Neural cell (in vitro differentiated cells): ENCODE results near the gene GPRIN3. TPM values are rescaled to one million over a fixed set of nuclear protein-coding genes. Genes with fewer than 3 reads are reported as not detected.

Source experiments
- H2AFZ ChIP-seq: fragments of 200-600, 300-800 bp; sonication (generic), shearing (Covaris generic); 2 replicates; pipeline ENCODE4 v1.6.0; 2014; ENCODE audit warnings: low read depth, mild to moderate bottlenecking, antibody characterized with exemption, low read length, moderate library complexity
- H3F3A ChIP-seq: fragments of 200-600 bp; shearing (Covaris generic); 2 replicates; pipeline ENCODE4 v1.6.1; 2016; ENCODE audit warnings: mild to moderate bottlenecking, moderate library complexity, mixed read lengths, antibody characterized with exemption, low read length; ENCODE audit not compliant: insufficient read depth, poor library complexity, severe bottlenecking
- H3K27ac ChIP-seq: fragments of 200-600, 300-800 bp; sonication (generic), shearing (Covaris generic); 2 replicates; pipeline ENCODE4 v1.5.1; 2014; ENCODE audit warnings: mild to moderate bottlenecking, low read length, moderate library complexity
- H3K27me3 ChIP-seq: fragments of 300-800, 200-600 bp; sonication (generic), shearing (Covaris generic); 2 replicates; pipeline ENCODE4 v1.6.0; 2014; ENCODE audit warnings: mild to moderate bottlenecking, low read depth, low read length, moderate library complexity; ENCODE audit not compliant: insufficient read depth
- H3K36me3 ChIP-seq: fragments of 300-800, 200-600 bp; sonication (generic), shearing (Covaris generic); 2 replicates; pipeline ENCODE4 v1.5.1; 2014; ENCODE audit warnings: mild to moderate bottlenecking, antibody characterized with exemption, low read length, moderate library complexity; ENCODE audit not compliant: insufficient read depth
- H3K4me2 ChIP-seq: fragments of 300-800, 200-600 bp; sonication (generic), shearing (Covaris generic); 2 replicates; pipeline ENCODE4 v1.6.0; 2014; ENCODE audit warnings: mild to moderate bottlenecking, low read length
- H3K4me3 ChIP-seq: fragments of 300-800, 200-600 bp; sonication (generic), shearing (Covaris generic); 2 replicates; pipeline ENCODE4 v1.5.1; 2014; ENCODE audit warnings: mild to moderate bottlenecking, low read length, moderate library complexity
- H3K79me2 ChIP-seq: fragments of 200-600 bp; shearing (Covaris generic); replicated peaks from 2 replicates; pipeline ENCODE4 v1.6.0; 2014; ENCODE audit warnings: mild to moderate bottlenecking, low read length, moderate library complexity; ENCODE audit not compliant: insufficient read depth
- H3K9ac ChIP-seq: fragments of 300-800, 200-600 bp; sonication (generic), shearing (Covaris generic); 2 replicates; pipeline ENCODE4 v1.6.1; 2016; ENCODE audit warnings: mild to moderate bottlenecking, low read length, mixed read lengths
- H3K9me2 ChIP-seq: fragments of 200-600 bp; shearing (Covaris generic); 2 replicates; pipeline ENCODE4 v1.6.1; 2016; ENCODE audit warnings: mild to moderate bottlenecking, low read length, mixed read lengths; ENCODE audit not compliant: insufficient read depth
- H3K9me3 ChIP-seq: fragments of 200-600, 300-800 bp; sonication (generic), shearing (Covaris generic); 2 replicates; pipeline ENCODE4 v1.6.1; 2016; ENCODE audit warnings: mild to moderate bottlenecking, mixed run types, low read length, moderate library complexity, mixed read lengths
- H4K20me1 ChIP-seq: fragments of 200-600 bp; shearing (Covaris generic); 2 replicates; pipeline ENCODE4 v1.6.1; 2016; ENCODE audit warnings: mild to moderate bottlenecking, mixed run types; ENCODE audit not compliant: insufficient read depth
- EP300 ChIP-seq: fragments of 450-650 bp; conservative IDR thresholded peaks from 2 replicates; pipeline ENCODE4 v1.6.1; 2014; ENCODE audit warnings: antibody characterized with exemption, mild to moderate bottlenecking, moderate library complexity; ENCODE audit not compliant: poor library complexity, severe bottlenecking
- EZH2 ChIP-seq: fragments of 200-600, 300-800 bp; shearing (Covaris generic), sonication (generic); IDR thresholded peaks from 2 replicates; pipeline ENCODE4 v1.6.1; 2014; ENCODE audit warnings: antibody characterized with exemption, low read length, borderline replicate concordance, mild to moderate bottlenecking; ENCODE audit not compliant: insufficient read depth, poor library complexity, severe bottlenecking
- MXI1 ChIP-seq: fragments of 450-650 bp; conservative IDR thresholded peaks from 2 replicates; pipeline ENCODE4 v1.6.1; 2014; ENCODE audit warnings: antibody characterized with exemption, mild to moderate bottlenecking; ENCODE audit not compliant: poor library complexity, severe bottlenecking
- POLR2AphosphoS5 ChIP-seq: IDR thresholded peaks from 2 replicates; pipeline ENCODE4 v1.6.1; 2012
- RAD21 ChIP-seq: fragments of 450-650 bp; conservative IDR thresholded peaks from 2 replicates; pipeline ENCODE4 v1.6.1; 2014; ENCODE audit warnings: antibody characterized with exemption, mild to moderate bottlenecking, moderate library complexity
- SMC3 ChIP-seq: fragments of 450-650 bp; conservative IDR thresholded peaks from 2 replicates; pipeline ENCODE4 v1.6.1; 2014; ENCODE audit warnings: antibody characterized with exemption, mild to moderate bottlenecking, moderate library complexity; ENCODE audit not compliant: poor library complexity
- TAF1 ChIP-seq: IDR thresholded peaks from 2 replicates; pipeline ENCODE4 v1.6.1; 2012; ENCODE audit warnings: low read depth
- polyA plus RNA-seq: library from polyadenylated mRNA; depleted of rRNA; stranded (reverse); fragments of >200 nt; gene quantifications from 2 replicates; pipeline ENCODE4 v1.2.3, GENCODE V29; 2014
- TF ChIP-seq, protein P1 (sequence below): fragments of 450-650 bp; IDR thresholded peaks from 2 replicates; pipeline ENCODE4 v1.5.1; 2014; ENCODE audit warnings: antibody characterized with exemption, mild to moderate bottlenecking, moderate library complexity; ENCODE audit not compliant: poor library complexity, severe bottlenecking
- TF ChIP-seq, protein P2 (sequence below): IDR thresholded peaks from 2 replicates; pipeline ENCODE4 v1.6.1; 2012; ENCODE audit warnings: borderline replicate concordance

Gene GPRIN3
- polyA plus RNA-seq, 1 donor from 2014 or later, result 7.0 TPM

DNA sequence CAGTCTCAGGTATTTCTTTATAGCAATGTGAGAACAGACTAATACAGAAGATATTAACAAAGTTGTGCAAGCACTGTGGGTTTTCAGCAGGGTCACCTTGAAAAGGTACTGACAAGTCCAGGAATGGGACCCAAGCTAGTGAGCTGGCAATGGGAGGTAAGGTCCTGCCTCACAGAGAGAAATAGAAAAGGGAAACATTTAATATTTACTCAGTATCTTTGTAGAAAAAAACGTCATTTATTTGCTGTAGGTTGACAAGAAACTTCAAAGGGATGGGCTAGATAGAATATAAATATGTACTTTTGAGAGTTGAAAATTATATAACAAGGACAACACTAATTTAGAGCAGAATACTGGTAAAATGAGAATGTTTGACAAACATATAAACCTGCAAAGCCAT lies 89.0 kb downstream of the GPRIN3 start:
- Histone ChIP-seq H3F3A (no peaks in the 10 kb centered on the region), H3K4me2 (no peak overlapping the region)

GRCh38 chr4:89217604-89218003 lies 90.0 kb downstream of the GPRIN3 start:
- Histone ChIP-seq H3K9ac (no peak overlapping the region), H3K4me3 (no peak overlapping the region), H4K20me1 (no peaks in the 10 kb centered on the region), H3K79me2 (no peaks in the 10 kb centered on the region), H3K9me3 (no peaks in the 10 kb centered on the region), H3K9me2 (no peaks in the 10 kb centered on the region), H3K36me3 (no peaks in the 10 kb centered on the region), H3K27me3 (no peaks in the 10 kb centered on the region), H3K4me2 (no peak overlapping the region), H3F3A (no peaks in the 10 kb centered on the region), H2AFZ (no peak overlapping the region), H3K27ac (no peak overlapping the region)
- no peak for TF ChIP-seq POLR2AphosphoS5

More for the DNA sequence above, 89.0 kb downstream of the GPRIN3 start:
- no peak overlapping the region for H3K27ac ChIP-seq
- no peaks in the 10 kb centered on the region for H3K27me3 ChIP-seq
- H3K9me3 ChIP-seq, result no peaks in the 10 kb centered on the region
- no peak overlapping the region for H3K9ac ChIP-seq
- no peak overlapping the region for H2AFZ ChIP-seq
- no peak overlapping the region for H3K4me3 ChIP-seq
- no peaks in the 10 kb centered on the region for H3K79me2 ChIP-seq
- H4K20me1 ChIP-seq, result no peaks in the 10 kb centered on the region
- TF ChIP-seq RAD21 (no peak), EZH2 (no peak), MXI1 (no peak), POLR2AphosphoS5 (no peak), TAF1 (no peak), EP300 (no peak), SMC3 (no peak)
- TF ChIP-seq, protein P1, sequence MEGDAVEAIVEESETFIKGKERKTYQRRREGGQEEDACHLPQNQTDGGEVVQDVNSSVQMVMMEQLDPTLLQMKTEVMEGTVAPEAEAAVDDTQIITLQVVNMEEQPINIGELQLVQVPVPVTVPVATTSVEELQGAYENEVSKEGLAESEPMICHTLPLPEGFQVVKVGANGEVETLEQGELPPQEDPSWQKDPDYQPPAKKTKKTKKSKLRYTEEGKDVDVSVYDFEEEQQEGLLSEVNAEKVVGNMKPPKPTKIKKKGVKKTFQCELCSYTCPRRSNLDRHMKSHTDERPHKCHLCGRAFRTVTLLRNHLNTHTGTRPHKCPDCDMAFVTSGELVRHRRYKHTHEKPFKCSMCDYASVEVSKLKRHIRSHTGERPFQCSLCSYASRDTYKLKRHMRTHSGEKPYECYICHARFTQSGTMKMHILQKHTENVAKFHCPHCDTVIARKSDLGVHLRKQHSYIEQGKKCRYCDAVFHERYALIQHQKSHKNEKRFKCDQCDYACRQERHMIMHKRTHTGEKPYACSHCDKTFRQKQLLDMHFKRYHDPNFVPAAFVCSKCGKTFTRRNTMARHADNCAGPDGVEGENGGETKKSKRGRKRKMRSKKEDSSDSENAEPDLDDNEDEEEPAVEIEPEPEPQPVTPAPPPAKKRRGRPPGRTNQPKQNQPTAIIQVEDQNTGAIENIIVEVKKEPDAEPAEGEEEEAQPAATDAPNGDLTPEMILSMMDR, result no peak
- TF ChIP-seq, protein P2, sequence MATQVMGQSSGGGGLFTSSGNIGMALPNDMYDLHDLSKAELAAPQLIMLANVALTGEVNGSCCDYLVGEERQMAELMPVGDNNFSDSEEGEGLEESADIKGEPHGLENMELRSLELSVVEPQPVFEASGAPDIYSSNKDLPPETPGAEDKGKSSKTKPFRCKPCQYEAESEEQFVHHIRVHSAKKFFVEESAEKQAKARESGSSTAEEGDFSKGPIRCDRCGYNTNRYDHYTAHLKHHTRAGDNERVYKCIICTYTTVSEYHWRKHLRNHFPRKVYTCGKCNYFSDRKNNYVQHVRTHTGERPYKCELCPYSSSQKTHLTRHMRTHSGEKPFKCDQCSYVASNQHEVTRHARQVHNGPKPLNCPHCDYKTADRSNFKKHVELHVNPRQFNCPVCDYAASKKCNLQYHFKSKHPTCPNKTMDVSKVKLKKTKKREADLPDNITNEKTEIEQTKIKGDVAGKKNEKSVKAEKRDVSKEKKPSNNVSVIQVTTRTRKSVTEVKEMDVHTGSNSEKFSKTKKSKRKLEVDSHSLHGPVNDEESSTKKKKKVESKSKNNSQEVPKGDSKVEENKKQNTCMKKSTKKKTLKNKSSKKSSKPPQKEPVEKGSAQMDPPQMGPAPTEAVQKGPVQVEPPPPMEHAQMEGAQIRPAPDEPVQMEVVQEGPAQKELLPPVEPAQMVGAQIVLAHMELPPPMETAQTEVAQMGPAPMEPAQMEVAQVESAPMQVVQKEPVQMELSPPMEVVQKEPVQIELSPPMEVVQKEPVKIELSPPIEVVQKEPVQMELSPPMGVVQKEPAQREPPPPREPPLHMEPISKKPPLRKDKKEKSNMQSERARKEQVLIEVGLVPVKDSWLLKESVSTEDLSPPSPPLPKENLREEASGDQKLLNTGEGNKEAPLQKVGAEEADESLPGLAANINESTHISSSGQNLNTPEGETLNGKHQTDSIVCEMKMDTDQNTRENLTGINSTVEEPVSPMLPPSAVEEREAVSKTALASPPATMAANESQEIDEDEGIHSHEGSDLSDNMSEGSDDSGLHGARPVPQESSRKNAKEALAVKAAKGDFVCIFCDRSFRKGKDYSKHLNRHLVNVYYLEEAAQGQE, result no peak
- H3K36me3 ChIP-seq, result no peaks in the 10 kb centered on the region
- H3K9me2 ChIP-seq, result no peaks in the 10 kb centered on the region

DNA sequence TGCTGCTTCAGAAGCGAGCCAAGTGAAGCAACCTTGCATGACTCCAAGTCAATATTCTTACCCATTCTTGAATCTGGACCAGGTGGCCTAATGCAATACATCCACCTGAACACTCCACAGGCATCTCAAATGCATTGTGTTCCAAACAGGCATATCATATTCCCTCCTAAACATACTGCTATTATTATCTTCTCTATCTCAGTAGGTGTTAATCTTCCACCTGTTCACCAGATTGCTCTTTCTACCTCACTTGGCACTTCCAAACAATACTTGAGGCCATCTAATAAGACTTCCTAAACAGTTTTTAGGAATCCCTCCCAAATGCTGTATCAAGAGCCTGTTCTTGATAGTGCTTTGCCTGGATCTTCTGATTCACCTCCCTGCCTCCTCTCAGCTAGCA lies 90.7 kb downstream of the GPRIN3 start:
- no peaks in the 10 kb centered on the region for H4K20me1 ChIP-seq
- H2AFZ ChIP-seq, result no peak overlapping the region
- no peaks in the 10 kb centered on the region for H3K36me3 ChIP-seq
- H3K9ac ChIP-seq, result no peak overlapping the region
- H3K4me3 ChIP-seq, result no peak overlapping the region
- H3K9me3 ChIP-seq, result no peaks in the 10 kb centered on the region
- H3K27ac ChIP-seq, result no peak overlapping the region
- no peaks in the 10 kb centered on the region for H3F3A ChIP-seq
- H3K9me2 ChIP-seq, result no peaks in the 10 kb centered on the region
- TF ChIP-seq, protein P1, result no peak
- TF ChIP-seq SMC3, result no peak
- no peak for TF ChIP-seq EP300
- TF ChIP-seq EZH2, result no peak
- TF ChIP-seq MXI1, result no peak
- TF ChIP-seq POLR2AphosphoS5, result no peak
- TF ChIP-seq TAF1, result no peak
- no peak for TF ChIP-seq RAD21
- TF ChIP-seq, protein P2, result no peak
- H3K4me2 ChIP-seq, result no peak overlapping the region
- no peaks in the 10 kb centered on the region for H3K79me2 ChIP-seq
- no peaks in the 10 kb centered on the region for H3K27me3 ChIP-seq
